ENCODE results near the gene LOX.

Gene LOX

GRCh38 chr5:122053181-122054109, 24.6 kb downstream of the LOX start:
- DNase-seq, result no peak

- DNase-seq, result no peak
Observed at GRCh38 chr5:122051569-122051968, 26.5 kb downstream of the LOX start.

GRCh38 chr5:122050959-122051358, 27.1 kb downstream of the LOX start:
- DNase-seq, result no peak

GRCh38 chr5:122040636-122041302, 37.3 kb downstream of the LOX start:
- DNase-seq, result no peak

- no peak for DNase-seq
Observed at GRCh38 chr5:122036326-122036725, 41.7 kb downstream of the LOX start.

GRCh38 chr5:122035913-122036312, 42.1 kb downstream of the LOX start:
- DNase-seq, result no peak

- DNase-seq, result no peak
Observed at GRCh38 chr5:122031836-122032235, 46.2 kb downstream of the LOX start.

GRCh38 chr5:122030251-122030650, 47.8 kb downstream of the LOX start:
- no peak for DNase-seq

GRCh38 chr5:122029818-122030217, 48.2 kb downstream of the LOX start:
- DNase-seq, result no peak

GRCh38 chr5:122022966-122023365, 55.1 kb downstream of the LOX start:
- DNase-seq, result no peak

GRCh38 chr5:122019919-122020590, 58.0 kb downstream of the LOX start:
- peak; percentile 30 for DNase-seq

GRCh38 chr5:122015471-122015870, 62.6 kb downstream of the LOX start:
- DNase-seq, result no peak

GRCh38 chr5:122014236-122014935, 63.7 kb downstream of the LOX start:
- no peak for DNase-seq

Data from fibroblast of skin of back (primary cell).